ENCODE results near the gene CARD9. TPM values are rescaled to one million over a fixed set of nuclear protein-coding genes. Genes with fewer than 3 reads are reported as not detected.

CARD9 gene
- total RNA-seq, 1 experiment from 2014 or later, result 1.7 TPM

GRCh38 chr9:136346927-136347465 lies 26.5 kb downstream of the CARD9 start:
- H3K27me3 ChIP-seq, result no peaks in the 10 kb centered on the region
- no peak for DNase-seq
- H3K36me3 ChIP-seq, result peaks cover 2% of the 10 kb centered on the region; the same call in 1 of the 2 replicates
- H3K9me3 ChIP-seq, result no peaks in the 10 kb centered on the region
- H3K4me3 ChIP-seq, result no peak overlapping the region

DNA sequence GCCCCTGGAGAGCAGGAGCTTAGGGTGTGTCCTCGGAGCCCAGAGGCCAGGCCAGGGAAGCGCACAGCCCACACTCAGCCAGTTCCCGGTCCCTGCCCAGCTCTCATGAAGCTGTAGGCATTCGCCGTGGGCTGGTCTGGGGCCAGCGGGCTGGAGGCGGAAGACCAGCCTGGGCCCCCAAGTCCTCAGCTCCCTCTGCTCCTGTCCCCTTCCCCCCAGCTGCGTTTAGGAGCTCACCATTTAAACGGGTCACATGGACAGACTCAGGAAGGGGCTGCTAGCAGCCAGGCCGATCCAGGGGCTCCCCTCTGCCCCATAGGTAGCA lies 27.4 kb downstream of the CARD9 start:
- no peaks in the 10 kb centered on the region for H3K9me3 ChIP-seq
- H3K4me3 ChIP-seq, result no peak overlapping the region
- no peaks in the 10 kb centered on the region for H3K27me3 ChIP-seq
- peaks cover 4% of the 10 kb centered on the region; the same call in 1 of the 2 replicates for H3K36me3 ChIP-seq
- DNase-seq, result no peak

GRCh38 chr9:136345281-136346156 lies 27.9 kb downstream of the CARD9 start:
- no peaks in the 10 kb centered on the region for H3K9me3 ChIP-seq
- H3K4me3 ChIP-seq, result no peak overlapping the region
- no peaks in the 10 kb centered on the region for H3K27me3 ChIP-seq
- no peak for DNase-seq
- H3K36me3 ChIP-seq, result peaks cover 7% of the 10 kb centered on the region; the same call in 1 of the 2 replicates

GRCh38 chr9:136344544-136345280 lies 28.8 kb downstream of the CARD9 start:
- no peaks in the 10 kb centered on the region for H3K9me3 ChIP-seq
- H3K27me3 ChIP-seq, result no peaks in the 10 kb centered on the region
- DNase-seq, result no peak
- peaks cover 15% of the 10 kb centered on the region for H3K36me3 ChIP-seq
- no peak overlapping the region for H3K4me3 ChIP-seq

- DNase-seq, result no peak
- no peaks in the 10 kb centered on the region for H3K9me3 ChIP-seq
- no peaks in the 10 kb centered on the region for H3K27me3 ChIP-seq
- no peak overlapping the region for H3K4me3 ChIP-seq
- peaks cover 18% of the 10 kb centered on the region for H3K36me3 ChIP-seq
These were observed 29.6 kb downstream of the CARD9 start for GRCh38 chr9:136343884-136344269.

DNA sequence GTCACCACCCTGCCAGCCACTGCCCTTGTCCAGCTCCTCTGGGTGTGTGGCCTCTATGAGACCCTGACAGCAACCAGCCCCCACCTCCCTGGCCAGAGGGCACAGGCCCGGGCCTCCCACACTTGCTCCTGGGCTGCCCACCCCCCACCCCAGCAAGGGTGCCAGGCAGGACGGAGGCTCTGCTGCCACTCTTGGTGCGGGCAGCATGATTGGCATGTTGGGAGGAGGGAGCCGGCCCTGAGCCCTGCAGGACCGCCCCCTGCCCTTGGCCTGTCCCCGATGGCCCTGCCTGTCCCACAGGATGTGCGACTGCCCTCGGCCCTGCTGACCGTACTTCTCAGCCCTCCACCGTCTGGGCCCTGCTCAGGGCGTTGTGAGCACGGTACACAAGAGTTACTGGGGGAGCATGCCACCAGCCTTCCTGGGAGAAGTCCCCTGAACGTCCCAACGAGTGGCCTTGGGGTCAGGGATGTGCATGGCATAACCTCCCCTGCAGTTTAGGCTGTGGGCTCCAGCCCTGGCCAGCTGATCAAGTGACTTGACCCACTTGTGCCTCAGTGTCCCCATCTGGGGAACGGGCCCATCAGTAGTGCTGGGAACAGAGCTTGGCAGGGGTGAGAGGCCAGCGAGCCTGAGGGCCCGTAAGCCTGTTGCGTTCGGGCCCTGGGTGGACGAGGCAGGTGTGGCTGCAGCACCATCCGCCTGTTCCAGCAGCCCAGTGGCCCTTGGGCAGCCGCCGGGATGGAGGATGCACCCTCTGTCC lies 30.2 kb downstream of the CARD9 start:
- Histone ChIP-seq H3K27me3 (no peaks in the 10 kb centered on the region), H3K4me3 (no peak overlapping the region), H3K36me3 (peaks cover 19% of the 10 kb centered on the region), H3K9me3 (no peaks in the 10 kb centered on the region)
- no peak for DNase-seq

GRCh38 chr9:136342181-136343120 lies 31.0 kb downstream of the CARD9 start:
- H3K27me3 ChIP-seq, result no peaks in the 10 kb centered on the region
- no peaks in the 10 kb centered on the region for H3K9me3 ChIP-seq
- H3K4me3 ChIP-seq, result no peak overlapping the region
- no peak for DNase-seq
- H3K36me3 ChIP-seq, result peaks cover 26% of the 10 kb centered on the region

DNA sequence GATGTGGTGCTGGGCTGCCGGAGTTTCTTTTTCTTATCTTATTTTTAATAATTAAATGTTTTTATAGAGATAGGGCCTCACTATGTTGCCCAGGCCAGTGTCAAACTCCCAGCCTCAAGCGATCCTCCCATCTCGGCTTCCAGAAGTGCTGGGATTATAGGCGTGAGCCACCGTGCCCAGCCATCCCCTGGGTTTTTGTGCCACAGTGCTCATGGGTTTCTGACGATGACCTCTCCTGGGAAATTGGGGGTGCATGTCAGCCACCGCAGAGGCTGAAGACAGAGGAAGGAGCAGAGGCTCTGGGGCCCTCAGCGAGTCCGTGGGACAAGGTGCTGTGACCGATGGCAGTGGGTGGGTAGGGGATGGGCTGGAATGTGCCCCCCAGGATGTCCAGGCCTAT lies 31.7 kb downstream of the CARD9 start:
- Histone ChIP-seq H3K4me3 (no peak overlapping the region), H3K36me3 (peaks cover 29% of the 10 kb centered on the region), H3K27me3 (no peaks in the 10 kb centered on the region), H3K9me3 (no peaks in the 10 kb centered on the region)
- no peak for DNase-seq

GRCh38 chr9:136341042-136341655 lies 32.3 kb downstream of the CARD9 start:
- no peak for DNase-seq
- Histone ChIP-seq H3K36me3 (peaks cover 36% of the 10 kb centered on the region), H3K9me3 (no peaks in the 10 kb centered on the region), H3K4me3 (no peak overlapping the region), H3K27me3 (no peaks in the 10 kb centered on the region)

DNA sequence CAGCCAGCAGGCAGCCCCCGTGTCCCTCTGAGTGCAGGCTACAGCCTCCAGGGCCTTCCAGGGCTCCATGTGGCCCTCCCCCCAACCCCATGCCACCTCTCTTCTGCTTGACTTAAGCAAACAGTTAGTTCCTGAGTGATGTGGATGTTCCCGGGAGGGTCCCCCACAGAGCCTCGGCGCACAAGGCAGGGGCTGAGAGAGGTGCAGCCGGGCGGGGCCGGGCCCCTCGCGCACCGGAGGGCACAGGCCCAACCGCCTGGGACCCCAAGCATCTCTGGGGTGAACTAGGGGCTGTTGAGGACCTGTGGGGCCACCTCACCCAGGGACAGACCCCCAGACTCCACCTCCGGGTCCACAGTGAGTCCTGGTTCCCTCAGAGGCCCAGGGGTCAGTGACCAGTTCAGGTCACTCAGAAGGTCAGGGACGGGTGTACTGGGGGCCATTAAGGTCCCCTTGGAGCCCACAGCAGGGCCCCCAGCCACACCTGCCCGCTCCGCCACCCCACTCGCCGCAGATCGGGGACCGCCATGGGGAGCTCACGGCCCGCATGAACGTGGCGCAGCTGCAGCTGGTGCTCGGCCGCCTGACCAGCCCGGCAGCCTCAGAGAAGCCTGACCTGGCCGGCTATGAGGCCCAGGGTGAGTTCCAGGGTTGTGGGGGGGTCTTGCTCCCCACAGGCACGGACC lies 33.0 kb downstream of the CARD9 start:
- Histone ChIP-seq H3K36me3 (peaks cover 36% of the 10 kb centered on the region), H3K27me3 (no peaks in the 10 kb centered on the region), H3K4me3 (no peak overlapping the region), H3K9me3 (no peaks in the 10 kb centered on the region)
- no peak for DNase-seq

DNA sequence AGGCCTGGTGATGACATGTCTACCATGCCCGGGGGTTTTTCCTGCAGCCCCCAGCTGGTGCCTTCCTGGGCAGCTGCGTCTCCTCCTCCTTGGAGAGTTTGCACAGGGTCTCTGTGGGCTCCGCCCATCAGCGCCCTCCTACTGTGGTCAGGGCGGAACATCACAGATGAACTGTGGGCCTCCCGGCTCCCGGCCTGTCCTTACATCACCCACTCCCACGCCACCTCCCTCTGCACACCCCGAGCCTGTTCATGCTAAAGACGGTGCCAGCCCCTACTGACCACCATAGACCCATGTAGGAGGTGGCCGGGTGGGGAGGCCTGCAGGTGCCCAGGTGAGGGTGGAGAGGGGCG lies 33.5 kb downstream of the CARD9 start:
- no peaks in the 10 kb centered on the region for H3K9me3 ChIP-seq
- peaks cover 38% of the 10 kb centered on the region for H3K36me3 ChIP-seq
- no peak for DNase-seq
- H3K4me3 ChIP-seq, result no peak overlapping the region
- H3K27me3 ChIP-seq, result no peaks in the 10 kb centered on the region

DNA sequence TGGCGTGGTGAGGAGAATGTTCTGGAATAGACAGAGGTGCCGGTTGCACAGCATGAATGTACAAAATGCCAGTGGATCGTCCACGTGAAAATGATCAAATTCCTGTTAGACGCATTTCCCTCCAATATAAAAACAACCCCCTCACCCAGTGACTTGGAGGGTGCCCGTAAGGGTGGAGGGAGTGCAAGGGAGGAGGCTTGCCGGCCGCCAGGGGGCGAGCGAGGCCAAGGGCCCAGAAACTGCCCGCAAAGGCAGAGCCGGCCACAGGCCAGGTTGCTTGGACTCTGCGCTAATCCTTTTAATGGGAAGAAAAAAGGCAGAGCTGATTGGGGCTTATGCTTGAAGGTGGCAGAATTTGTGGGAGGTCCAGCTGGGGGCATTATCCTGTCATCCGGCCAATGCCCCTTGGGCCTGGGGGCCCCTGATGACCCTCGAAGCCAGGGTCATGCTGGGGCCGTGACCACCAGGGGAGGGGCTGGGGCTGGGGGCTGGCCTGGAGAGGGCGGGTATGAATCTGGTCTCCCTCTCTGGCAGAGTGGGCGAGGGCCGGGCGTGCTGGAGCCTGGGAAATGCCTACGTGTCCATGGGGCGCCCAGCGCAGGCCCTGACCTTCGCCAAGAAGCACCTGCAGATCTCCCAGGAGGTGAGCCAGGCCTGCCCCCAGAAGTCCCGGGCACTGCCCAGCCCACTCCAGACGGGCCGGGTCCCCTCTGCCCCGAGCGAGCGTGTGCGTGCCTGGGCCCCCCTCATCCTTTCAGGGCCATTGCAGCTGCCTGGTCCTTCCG lies 34.1 kb downstream of the CARD9 start:
- Histone ChIP-seq H3K27me3 (no peaks in the 10 kb centered on the region), H3K36me3 (peaks cover 38% of the 10 kb centered on the region), H3K4me3 (no peak overlapping the region), H3K9me3 (no peaks in the 10 kb centered on the region)
- no peak for DNase-seq

DNA sequence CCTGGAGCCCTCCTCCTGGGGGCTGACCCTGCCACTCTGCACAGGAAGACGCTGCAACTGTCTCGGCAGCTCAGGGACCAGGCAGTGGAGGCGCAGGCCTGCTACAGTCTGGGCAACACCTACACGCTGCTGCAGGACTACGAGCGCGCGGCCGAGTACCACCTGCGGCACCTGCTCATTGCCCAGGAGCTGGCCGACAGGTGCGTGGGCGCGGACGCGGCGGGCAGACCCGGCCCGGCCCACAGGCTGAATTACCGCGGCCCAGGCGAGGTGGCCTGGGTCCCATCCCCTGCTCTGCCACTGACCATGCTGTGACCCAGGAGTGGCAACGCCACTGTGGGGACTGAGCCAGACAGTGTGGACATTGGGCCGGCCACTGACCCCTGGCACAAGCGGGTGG lies 35.0 kb downstream of the CARD9 start:
- no peak for DNase-seq

More for the DNA sequence above, 35.0 kb downstream of the CARD9 start:
- Histone ChIP-seq H3K27me3 (no peaks in the 10 kb centered on the region), H3K9me3 (no peaks in the 10 kb centered on the region), H3K36me3 (peaks cover 38% of the 10 kb centered on the region), H3K4me3 (no peak overlapping the region)

Measured in MG63 (cell line).